HEK293 (cell line): Measurements from ENCODE around the gene S100P.

ENCODE experiments used
- CTCF ChIA-PET: fragments of 350-600 bp; formaldehyde crosslinking; extraction: SDS; loops from one replicate; lab custom pipeline; 2021; ENCODE audit warnings: antibody characterized with exemption; lab: Yijun Ruan, JAX
- POLR2A ChIA-PET: fragments of 300-600 bp; formaldehyde crosslinking; extraction: SDS; loops from one replicate; lab custom pipeline; 2020; ENCODE audit warnings: antibody characterized with exemption, inconsistent platforms; lab: Yijun Ruan, JAX
- H3K27ac ChIP-seq: fragments of 200-500 bp; sonication (Bioruptor generic); 2 replicates; pipeline ENCODE4 v1.5.1; 2014; ENCODE audit warnings: low read depth, low read length, control low read depth, inconsistent platforms; ENCODE audit errors: extremely low read depth
- H3K36me3 ChIP-seq, 2 experiments: fragments of 200-500 bp in 1 of 2; sonication (Bioruptor generic) in 1 of 2; 1 replicate in 1 of 2; 2 replicates in 1 of 2; pipeline ENCODE4 v1.5.1; 2014 to 2017; ENCODE audit warnings: inconsistent platforms in 2 of 2, low read length in 2 of 2; ENCODE audit not compliant: control insufficient read depth in 2 of 2, insufficient read depth in 1 of 2
- H3K4me1 ChIP-seq: fragments of 200-500 bp; sonication (Bioruptor generic); 2 replicates; pipeline ENCODE4 v1.5.1; 2014; ENCODE audit warnings: mild to moderate bottlenecking, low read length, inconsistent platforms; ENCODE audit not compliant: control insufficient read depth, insufficient read depth
- H3K4me3 ChIP-seq: 2 replicates; pipeline ENCODE4 v1.5.1; 2011; ENCODE audit warnings: low read depth, mild to moderate bottlenecking, control low read depth, low read length, moderate library complexity
- H3K9me3 ChIP-seq: fragments of 200-500 bp; sonication (Bioruptor generic); 2 replicates; pipeline ENCODE4 v1.5.1; 2014; ENCODE audit warnings: low read depth, low read length, inconsistent platforms; ENCODE audit not compliant: control insufficient read depth, insufficient read depth
- KLF7 ChIP-seq: fragments of 450-650 bp; formaldehyde crosslinking; IDR thresholded peaks from 2 replicates; pipeline ENCODE4 v1.5.1; 2016; ENCODE audit warnings: missing biosample characterization, missing genetic modification characterization, borderline replicate concordance
- PBX3 ChIP-seq: sonication (generic); formaldehyde crosslinking; IDR thresholded peaks from 2 replicates; pipeline ENCODE4 v1.8.1; 2022; ENCODE audit warnings: mild to moderate bottlenecking, moderate library complexity, missing genetic modification reagents
- PRDM10 ChIP-seq: fragments of 450-650 bp; formaldehyde crosslinking; IDR thresholded peaks from 2 replicates; pipeline ENCODE4 v1.5.1; 2016; ENCODE audit warnings: missing biosample characterization, missing genetic modification characterization
- REST ChIP-seq: fragments of 450-650 bp; formaldehyde crosslinking; IDR thresholded peaks from 2 replicates; pipeline ENCODE4 v1.5.1; 2016; ENCODE audit warnings: missing biosample characterization, missing genetic modification characterization
- SALL2 ChIP-seq: fragments of 450-650 bp; formaldehyde crosslinking; IDR thresholded peaks from 2 replicates; pipeline ENCODE4 v1.5.0; 2017; ENCODE audit warnings: missing biosample characterization, mild to moderate bottlenecking, missing genetic modification characterization, borderline replicate concordance
- SCRT2 ChIP-seq: fragments of 450-650 bp; formaldehyde crosslinking; IDR thresholded peaks from 2 replicates; pipeline ENCODE4 v1.5.1; 2016; ENCODE audit warnings: missing biosample characterization, missing genetic modification characterization
- SP7 ChIP-seq: fragments of 450-650 bp; formaldehyde crosslinking; IDR thresholded peaks from 2 replicates; pipeline ENCODE4 v1.5.1; 2016; ENCODE audit warnings: missing biosample characterization, missing genetic modification characterization
- TRIM28 ChIP-seq: IDR thresholded peaks from 2 replicates; pipeline ENCODE4 v1.6.1; 2011; ENCODE audit warnings: low read length, control low read depth, borderline replicate concordance
- ZBTB17 ChIP-seq: fragments of 450-650 bp; formaldehyde crosslinking; IDR thresholded peaks from 2 replicates; pipeline ENCODE4 v1.5.1; 2016; ENCODE audit warnings: missing biosample characterization, missing genetic modification characterization
- ZFP41 ChIP-seq: fragments of 450-650 bp; formaldehyde crosslinking; IDR thresholded peaks from 2 replicates; pipeline ENCODE4 v1.5.1; 2016; ENCODE audit warnings: missing biosample characterization, missing genetic modification characterization, borderline replicate concordance
- ZNF121 ChIP-seq: fragments of 450-650 bp; formaldehyde crosslinking; IDR thresholded peaks from 2 replicates; pipeline ENCODE4 v1.5.1; 2016; ENCODE audit warnings: missing biosample characterization, missing genetic modification characterization
- ZNF169 ChIP-seq: fragments of 450-650 bp; formaldehyde crosslinking; IDR thresholded peaks from 2 replicates; pipeline ENCODE4 v1.5.1; 2016; ENCODE audit warnings: missing biosample characterization, missing genetic modification characterization
- ZNF26 ChIP-seq: fragments of 450-650 bp; formaldehyde crosslinking; IDR thresholded peaks from 2 replicates; pipeline ENCODE4 v1.5.1; 2016; ENCODE audit warnings: missing biosample characterization, missing genetic modification characterization
- ZNF324 ChIP-seq: fragments of 450-650 bp; formaldehyde crosslinking; IDR thresholded peaks from 2 replicates; pipeline ENCODE4 v1.5.1; 2016; ENCODE audit warnings: missing biosample characterization, missing genetic modification characterization
- ZNF350 ChIP-seq: fragments of 450-650 bp; formaldehyde crosslinking; IDR thresholded peaks from 2 replicates; pipeline ENCODE4 v1.5.0; 2017; ENCODE audit warnings: missing biosample characterization, mild to moderate bottlenecking, missing genetic modification characterization
- ZNF530 ChIP-seq: fragments of 450-650 bp; formaldehyde crosslinking; IDR thresholded peaks from 2 replicates; pipeline ENCODE4 v1.5.1; 2016; ENCODE audit warnings: low read depth, missing biosample characterization, missing genetic modification characterization
- ZNF548 ChIP-seq: fragments of 450-650 bp; formaldehyde crosslinking; IDR thresholded peaks from 2 replicates; pipeline ENCODE4 v1.5.1; 2016; ENCODE audit warnings: missing biosample characterization, missing genetic modification characterization
- ZNF558 ChIP-seq: fragments of 450-650 bp; formaldehyde crosslinking; IDR thresholded peaks from 2 replicates; pipeline ENCODE4 v1.5.1; 2016; ENCODE audit warnings: missing biosample characterization, missing genetic modification characterization
- ZNF677 ChIP-seq: fragments of 450-650 bp; IDR thresholded peaks from 2 replicates; pipeline ENCODE4 v1.5.0; 2018; ENCODE audit warnings: missing biosample characterization, mild to moderate bottlenecking, missing genetic modification characterization, moderate library complexity
- ZSCAN23 ChIP-seq: fragments of 450-650 bp; formaldehyde crosslinking; IDR thresholded peaks from 2 replicates; pipeline ENCODE4 v1.5.1; 2016; ENCODE audit warnings: missing biosample characterization, missing genetic modification characterization

Gene S100P

GRCh38 chr4:6718932-6719610 is 25.4 kb downstream of the S100P start:
- ChIA-PET POLR2A (no interaction called here), CTCF (interaction anchor here (0.7 to 8.5 kb wide), 10 partner anchors 82 to 365 kb away, joined by 3 to 111 read pairs (median 5); partner anchors contain the start of gene GRPEL1)
- no peaks in the 10 kb centered on the region for H3K4me1 ChIP-seq
- no peaks in the 10 kb centered on the region for H3K9me3 ChIP-seq
- TF ChIP-seq TRIM28 (no peak), ZBTB17 (tag by site-specific recombination) (peak; percentile 59; the same call in 1 of the 2 replicates), SCRT2 (peak; percentile 90), SP7 (no peak), ZNF324 (tag by site-specific recombination) (no peak), PRDM10 (tag by site-specific recombination) (no peak)
- no peak overlapping the region for H3K27ac ChIP-seq
- no peaks in the 10 kb centered on the region; a peak in 1 of 3 replicates for H3K36me3 ChIP-seq
- H3K4me3 ChIP-seq: no peak overlapping the region

GRCh38 chr4:6719611-6720179 is 26.0 kb downstream of the S100P start:
- no peaks in the 10 kb centered on the region; a peak in 1 of 3 replicates for H3K36me3 ChIP-seq
- ChIA-PET CTCF (interaction anchor here (0.7 to 8.5 kb wide), 16 partner anchors 13 to 364 kb away, joined by 3 to 111 read pairs (median 4); partner anchors contain the start of gene GRPEL1), POLR2A (no interaction called here)
- H3K4me3 ChIP-seq: no peak overlapping the region
- TF ChIP-seq ZNF350 (tag by site-specific recombination): no peak
- no peak for TF ChIP-seq REST
- TF ChIP-seq SCRT2: 0 out of 2 replicates have a peak, but pooled peaks have one; percentile 15
- peak; percentile 97 for TF ChIP-seq ZNF121 (tag by site-specific recombination)
- no peak for TF ChIP-seq ZNF548
- TF ChIP-seq ZNF558 (tag by site-specific recombination): no peak
- TF ChIP-seq ZNF169: no peak
- no peak for TF ChIP-seq SALL2 (tag by site-specific recombination)
- no peak for TF ChIP-seq ZFP41 (tag by site-specific recombination)
- no peak for TF ChIP-seq PBX3 (CRISPR knock-in tag)
- TF ChIP-seq KLF7: no peak
- no peak for TF ChIP-seq ZNF677 (tag by site-specific recombination)
- no peak for TF ChIP-seq ZNF530 (tag by site-specific recombination)
- no peak for TF ChIP-seq ZSCAN23 (tag by site-specific recombination)
- TF ChIP-seq ZNF26 (tag by site-specific recombination): no peak
- no peaks in the 10 kb centered on the region for H3K9me3 ChIP-seq
- H3K4me1 ChIP-seq: no peaks in the 10 kb centered on the region
- no peak overlapping the region for H3K27ac ChIP-seq
